ENCODE measurements around the gene CD7.

DNA sequence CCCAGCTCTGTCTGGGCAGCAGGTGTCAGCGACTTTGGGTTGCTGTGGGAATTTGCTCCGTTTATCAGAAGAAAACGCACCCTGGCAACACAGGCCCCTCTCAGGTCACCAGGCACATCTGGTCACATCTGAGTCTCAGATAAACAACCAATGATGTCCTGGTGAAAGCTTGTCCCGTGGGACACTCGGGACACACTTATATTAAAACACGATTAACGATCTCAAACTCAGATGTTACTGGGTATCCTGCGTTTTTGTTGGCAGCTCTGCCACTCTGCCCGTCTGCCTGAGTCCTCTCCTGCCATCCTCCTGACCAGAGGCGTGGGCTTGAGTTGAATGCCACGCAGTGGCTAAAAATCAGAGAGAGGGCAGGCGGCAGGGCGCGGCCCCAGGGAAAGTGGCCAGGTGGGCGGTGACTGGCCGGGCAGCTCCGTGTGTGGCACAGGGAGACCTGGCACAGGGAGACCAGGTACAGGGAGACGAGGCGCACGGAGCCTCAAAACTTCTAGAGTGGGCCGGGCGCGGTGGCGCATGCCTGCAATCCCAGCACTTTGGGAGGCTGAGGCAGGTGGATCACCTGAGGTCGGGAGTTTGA is 14.0 kb upstream of the CD7 start:
- TF ChIP-seq FOXP2 (optimal IDR thresholded peaks at IDR 0.05; ENCODE audit: control extremely low read depth, extremely low read length, insufficient read depth) (no peak), POLR2AphosphoS5 (IDR thresholded peaks at IDR 0.05; ENCODE audit: borderline replicate concordance, low read depth, low read length) (no peak)

All from SK-N-MC (cell line).